ENCODE results near the gene SERINC3. TPM values are rescaled to one million over a fixed set of nuclear protein-coding genes. Genes with fewer than 3 reads are reported as not detected.

Gene SERINC3
- total and polyA plus RNA-seq, 2 experiments from 2014 or later: 18.1 to 33.0 TPM

GRCh38 chr20:44549123-44549522 lies 27.3 kb upstream of the SERINC3 start:
- Histone ChIP-seq H3K4me1 (ENCODE audit: insufficient read depth) (no peaks in the 10 kb centered on the region), H3K27ac (ENCODE audit: low read depth) (no peak overlapping the region), H3K4me3 (no peak overlapping the region), H3K27me3 (ENCODE audit: insufficient read depth) (no peaks in the 10 kb centered on the region), H3F3A (replicated peaks; ENCODE audit: low read depth) (no peaks in the 10 kb centered on the region), H3K36me3 (ENCODE audit: insufficient read depth) (no peaks in the 10 kb centered on the region), H3K4me2 (no peak overlapping the region), H2AFZ (no peak overlapping the region), H4K20me1 (replicated peaks; ENCODE audit: insufficient read depth) (no peaks in the 10 kb centered on the region; the same call in none of the 2 replicates), H3K79me2 (replicated peaks; ENCODE audit: insufficient read depth) (0 out of 2 replicates have a peak, but pooled peaks cover 4% of the 10 kb centered on the region), H3K9me2 (ENCODE audit: insufficient read depth) (no peaks in the 10 kb centered on the region)
- TF ChIP-seq STAT1 (IDR thresholded peaks at IDR 0.05; ENCODE audit: unreplicated experiment) (no peak), POLR2AphosphoS5 (IDR thresholded peaks at IDR 0.05; ENCODE audit: low read depth) (no peak), ZNF462 (CRISPR knock-in tag; IDR thresholded peaks at IDR 0.05) (no peak), CTCF (conservative IDR thresholded peaks at IDR 0.05; ENCODE audit: low read depth in 2 of 2) (no peak), EZH2phosphoT487 (IDR thresholded peaks at IDR 0.05; ENCODE audit: unreplicated experiment) (no peak), ZNF331 (CRISPR knock-in tag; IDR thresholded peaks at IDR 0.05; ENCODE audit: low read depth) (no peak), EZH2 (IDR thresholded peaks at IDR 0.05; ENCODE audit: low read depth, unreplicated experiment) (no peak), JUNB (IDR thresholded peaks at IDR 0.05; ENCODE audit: unreplicated experiment) (no peak), CREB1 (CRISPR knock-in tag; IDR thresholded peaks at IDR 0.05; ENCODE audit: low read depth) (no peak), ZNF114 (CRISPR knock-in tag; IDR thresholded peaks at IDR 0.05) (no peak), NANOG (IDR thresholded peaks at IDR 0.05; ENCODE audit: borderline replicate concordance) (no peak)
- TF ChIP-seq, protein P1, sequence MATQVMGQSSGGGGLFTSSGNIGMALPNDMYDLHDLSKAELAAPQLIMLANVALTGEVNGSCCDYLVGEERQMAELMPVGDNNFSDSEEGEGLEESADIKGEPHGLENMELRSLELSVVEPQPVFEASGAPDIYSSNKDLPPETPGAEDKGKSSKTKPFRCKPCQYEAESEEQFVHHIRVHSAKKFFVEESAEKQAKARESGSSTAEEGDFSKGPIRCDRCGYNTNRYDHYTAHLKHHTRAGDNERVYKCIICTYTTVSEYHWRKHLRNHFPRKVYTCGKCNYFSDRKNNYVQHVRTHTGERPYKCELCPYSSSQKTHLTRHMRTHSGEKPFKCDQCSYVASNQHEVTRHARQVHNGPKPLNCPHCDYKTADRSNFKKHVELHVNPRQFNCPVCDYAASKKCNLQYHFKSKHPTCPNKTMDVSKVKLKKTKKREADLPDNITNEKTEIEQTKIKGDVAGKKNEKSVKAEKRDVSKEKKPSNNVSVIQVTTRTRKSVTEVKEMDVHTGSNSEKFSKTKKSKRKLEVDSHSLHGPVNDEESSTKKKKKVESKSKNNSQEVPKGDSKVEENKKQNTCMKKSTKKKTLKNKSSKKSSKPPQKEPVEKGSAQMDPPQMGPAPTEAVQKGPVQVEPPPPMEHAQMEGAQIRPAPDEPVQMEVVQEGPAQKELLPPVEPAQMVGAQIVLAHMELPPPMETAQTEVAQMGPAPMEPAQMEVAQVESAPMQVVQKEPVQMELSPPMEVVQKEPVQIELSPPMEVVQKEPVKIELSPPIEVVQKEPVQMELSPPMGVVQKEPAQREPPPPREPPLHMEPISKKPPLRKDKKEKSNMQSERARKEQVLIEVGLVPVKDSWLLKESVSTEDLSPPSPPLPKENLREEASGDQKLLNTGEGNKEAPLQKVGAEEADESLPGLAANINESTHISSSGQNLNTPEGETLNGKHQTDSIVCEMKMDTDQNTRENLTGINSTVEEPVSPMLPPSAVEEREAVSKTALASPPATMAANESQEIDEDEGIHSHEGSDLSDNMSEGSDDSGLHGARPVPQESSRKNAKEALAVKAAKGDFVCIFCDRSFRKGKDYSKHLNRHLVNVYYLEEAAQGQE (IDR thresholded peaks at IDR 0.05; ENCODE audit: unreplicated experiment): no peak
- TF ChIP-seq, protein P2, sequence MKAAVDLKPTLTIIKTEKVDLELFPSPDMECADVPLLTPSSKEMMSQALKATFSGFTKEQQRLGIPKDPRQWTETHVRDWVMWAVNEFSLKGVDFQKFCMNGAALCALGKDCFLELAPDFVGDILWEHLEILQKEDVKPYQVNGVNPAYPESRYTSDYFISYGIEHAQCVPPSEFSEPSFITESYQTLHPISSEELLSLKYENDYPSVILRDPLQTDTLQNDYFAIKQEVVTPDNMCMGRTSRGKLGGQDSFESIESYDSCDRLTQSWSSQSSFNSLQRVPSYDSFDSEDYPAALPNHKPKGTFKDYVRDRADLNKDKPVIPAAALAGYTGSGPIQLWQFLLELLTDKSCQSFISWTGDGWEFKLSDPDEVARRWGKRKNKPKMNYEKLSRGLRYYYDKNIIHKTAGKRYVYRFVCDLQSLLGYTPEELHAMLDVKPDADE (IDR thresholded peaks at IDR 0.05): no peak
- ATAC-seq: no peak
- H3K27me3 Mint-ChIP-seq (ENCODE audit: insufficient read depth, low read depth, poor library complexity): no peaks in the 10 kb centered on the region
- no peaks in the 10 kb centered on the region for H3K36me3 Mint-ChIP-seq (ENCODE audit: low read depth)
- H3K4me1 Mint-ChIP-seq: peaks cover 2% of the 10 kb centered on the region; the same call in 1 of the 3 replicates
- H3K27ac Mint-ChIP-seq: no peak overlapping the region
- DNase-seq (ENCODE audit: low spot score): no peak
- no peaks in the 10 kb centered on the region for H3K9me3 Mint-ChIP-seq
- no peak overlapping the region for H3K4me3 Mint-ChIP-seq

Data from GM23338 (cell line).